CD4-positive, alpha-beta T cell (primary cell): Measurements from ENCODE around the gene IL2RG. TPM values are rescaled to one million over a fixed set of nuclear protein-coding genes. Genes with fewer than 3 reads are reported as not detected.
A peak's percentile ranks its signal among the peaks of the same experiment; 100 is the strongest.

Experiments used
- ATAC-seq: fragments of 200-7000 bp; cut with Tn5 transposase; one replicate; pipeline ENCODE4 v1.10.0; 2022; ENCODE audit warnings: mild to moderate bottlenecking; ENCODE audit not compliant: poor library complexity
- CTCF ChIA-PET: fragments of 350-600 bp; sonication (Branson Sonifier 250); formaldehyde crosslinking; loops from one replicate; lab custom pipeline; 2021; ENCODE audit warnings: antibody characterized with exemption, inconsistent platforms; lab: Charles Lee
- POLR2A ChIA-PET: fragments of 350-600 bp; sonication (Branson Sonifier 250); formaldehyde crosslinking; loops from one replicate; lab custom pipeline; 2021; ENCODE audit warnings: antibody characterized with exemption, inconsistent platforms; lab: Charles Lee
- DNase-seq, 14 experiments: peaks; one replicate each; pipeline ENCODE4 v3.0.0-alpha.2; 2013 to 2020; ENCODE audit warnings: mixed read lengths in 2 of 14
- H3K27ac ChIP-seq, 2 donors: one replicate each; pipeline versions ENCODE4 v1.5.1 to v1.7.0; 2013; ENCODE audit warnings: low read length in 2 of 2, low read depth in 1 of 2, mild to moderate bottlenecking in 1 of 2
- H3K27me3 ChIP-seq, 2 experiments: 1 replicate in 1 of 2; 2 replicates in 1 of 2; pipeline versions ENCODE4 v1.6.1 to v1.7.0; 2013; ENCODE audit warnings: low read length in 2 of 2, control low read depth in 1 of 2, mild to moderate bottlenecking in 1 of 2, moderate library complexity in 1 of 2; ENCODE audit not compliant: insufficient read depth in 2 of 2, control insufficient read depth in 1 of 2
- H3K36me3 ChIP-seq: one replicate; pipeline ENCODE4 v1.6.1; 2013; ENCODE audit warnings: low read length, control low read depth; ENCODE audit not compliant: insufficient read depth
- H3K4me1 ChIP-seq: one replicate; pipeline ENCODE4 v1.6.1; 2013; ENCODE audit warnings: low read length, control low read depth; ENCODE audit not compliant: insufficient read depth
- H3K4me3 ChIP-seq: one replicate; pipeline ENCODE4 v1.5.1; 2013; ENCODE audit warnings: mild to moderate bottlenecking, low read length, moderate library complexity
- H3K9me3 ChIP-seq, 2 experiments: 1 replicate in 1 of 2; 2 replicates in 1 of 2; pipeline versions ENCODE4 v1.6.1 to v1.7.0; 2013; ENCODE audit warnings: low read length in 2 of 2, mild to moderate bottlenecking in 2 of 2, control low read depth in 1 of 2, moderate library complexity in 1 of 2; ENCODE audit not compliant: control insufficient read depth in 1 of 2, insufficient read depth in 1 of 2
- H3K27ac Mint-ChIP-seq: one replicate; pipeline ENCODE4 v1.8.0; 2020; ENCODE audit warnings: mixed read lengths
- H3K27me3 Mint-ChIP-seq: one replicate; pipeline ENCODE4 v1.8.0; 2021; ENCODE audit warnings: mixed read lengths
- H3K36me3 Mint-ChIP-seq: one replicate; pipeline ENCODE4 v1.8.0; 2021; ENCODE audit warnings: low read depth, mixed read lengths
- H3K4me1 Mint-ChIP-seq: one replicate; pipeline ENCODE4 v1.8.0; 2021; ENCODE audit warnings: low read depth, mixed read lengths
- H3K4me3 Mint-ChIP-seq: one replicate; pipeline ENCODE4 v1.8.0; 2020; ENCODE audit warnings: mild to moderate bottlenecking, mixed read lengths
- H3K9me3 Mint-ChIP-seq: one replicate; pipeline ENCODE4 v1.8.0; 2020; ENCODE audit warnings: mixed read lengths
- intact Hi-C, 2 experiments: fragments of 100-400 bp; cut with DNase I in 1 of 2; cut with micrococcal nuclease in 1 of 2; formaldehyde crosslinking; loops; one replicate each; pipeline versions ENCODE4 v1.15.1 to v1.9.0; 2023 to 2025; cut with DNase I, micrococcal nuclease
- total RNA-seq, 174 experiments: library from RNA in 2 of 174; stranded (reverse) in 2 of 174; gene quantifications; one replicate each; pipeline ENCODE4 v1.2.3 and lab custom pipeline; 2021 to 2026
- TF ChIP-seq, protein P1 (sequence below): fragments of 200-600 bp; IDR thresholded peaks from one replicate; pipeline ENCODE4 v1.8.0; 2022; ENCODE audit warnings: antibody characterized with exemption, mild to moderate bottlenecking

IL2RG gene
- total RNA-seq, 2 experiments from 2014 or later, result 213 to 225 TPM

DNA sequence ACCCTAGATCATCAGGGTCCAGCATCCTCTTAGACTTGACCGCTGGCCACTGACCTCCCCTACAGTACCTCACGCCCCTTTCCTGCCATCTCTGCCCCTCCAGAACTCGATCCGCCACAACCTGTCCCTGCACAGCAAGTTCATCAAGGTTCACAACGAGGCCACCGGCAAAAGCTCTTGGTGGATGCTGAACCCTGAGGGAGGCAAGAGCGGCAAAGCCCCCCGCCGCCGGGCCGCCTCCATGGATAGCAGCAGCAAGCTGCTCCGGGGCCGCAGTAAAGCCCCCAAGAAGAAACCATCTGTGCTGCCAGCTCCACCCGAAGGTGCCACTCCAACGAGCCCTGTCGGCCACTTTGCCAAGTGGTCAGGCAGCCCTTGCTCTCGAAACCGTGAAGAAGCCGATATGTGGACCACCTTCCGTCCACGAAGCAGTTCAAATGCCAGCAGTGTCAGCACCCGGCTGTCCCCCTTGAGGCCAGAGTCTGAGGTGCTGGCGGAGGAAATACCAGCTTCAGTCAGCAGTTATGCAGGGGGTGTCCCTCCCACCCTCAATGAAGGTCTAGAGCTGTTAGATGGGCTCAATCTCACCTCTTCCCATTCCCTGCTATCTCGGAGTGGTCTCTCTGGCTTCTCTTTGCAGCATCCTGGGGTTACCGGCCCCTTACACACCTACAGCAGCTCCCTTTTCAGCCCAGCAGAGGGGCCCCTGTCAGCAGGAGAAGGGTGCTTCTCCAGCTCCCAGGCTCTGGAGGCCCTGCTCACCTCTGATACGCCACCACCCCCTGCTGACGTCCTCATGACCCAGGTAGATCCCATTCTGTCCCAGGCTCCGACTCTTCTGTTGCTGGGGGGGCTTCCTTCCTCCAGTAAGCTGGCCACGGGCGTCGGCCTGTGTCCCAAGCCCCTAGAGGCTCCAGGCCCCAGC, 10.5 kb downstream of the IL2RG start:
- no peaks in the 10 kb centered on the region for H3K27me3 Mint-ChIP-seq
- Histone ChIP-seq H3K4me1 (peaks cover 83% of the 10 kb centered on the region), H3K27ac (peak overlapping the region; percentile 9 to 21), H3K4me3 (no peak overlapping the region), H3K27me3 (no peaks in the 10 kb centered on the region), H3K36me3 (no peaks in the 10 kb centered on the region), H3K9me3 (no peaks in the 10 kb centered on the region)
- POLR2A ChIA-PET, result interaction anchor here (1.2 to 5.3 kb wide), 6 partner anchors 11 to 81 kb away, joined by 3 to 106 read pairs (median 19); partner anchors contain the start of genes IL2RG and MED12
- H3K4me3 Mint-ChIP-seq, result no peak overlapping the region
- ATAC-seq (peak; percentile 30), DNase-seq (peak in 6 of 14 experiments; percentile 8 to 57 (median 34))
- CTCF ChIA-PET, result interaction anchor here (1.0 to 4.6 kb wide), 4 partner anchors 10 to 27 kb away, joined by 4 to 40 read pairs (median 13); partner anchors contain the start of genes IL2RG and MED12
- H3K36me3 Mint-ChIP-seq, result peaks cover 10% of the 10 kb centered on the region
- no peaks in the 10 kb centered on the region for H3K9me3 Mint-ChIP-seq
- H3K4me1 Mint-ChIP-seq, result peaks cover 85% of the 10 kb centered on the region
- intact Hi-C loops, result loop anchor here in 1 of 2 experiments (1.0 kb wide), 1 partner anchor 10 kb away; the partner anchor contains the start of gene IL2RG
- H3K27ac Mint-ChIP-seq, result peak overlapping the region; percentile 93
- TF ChIP-seq, protein P1, sequence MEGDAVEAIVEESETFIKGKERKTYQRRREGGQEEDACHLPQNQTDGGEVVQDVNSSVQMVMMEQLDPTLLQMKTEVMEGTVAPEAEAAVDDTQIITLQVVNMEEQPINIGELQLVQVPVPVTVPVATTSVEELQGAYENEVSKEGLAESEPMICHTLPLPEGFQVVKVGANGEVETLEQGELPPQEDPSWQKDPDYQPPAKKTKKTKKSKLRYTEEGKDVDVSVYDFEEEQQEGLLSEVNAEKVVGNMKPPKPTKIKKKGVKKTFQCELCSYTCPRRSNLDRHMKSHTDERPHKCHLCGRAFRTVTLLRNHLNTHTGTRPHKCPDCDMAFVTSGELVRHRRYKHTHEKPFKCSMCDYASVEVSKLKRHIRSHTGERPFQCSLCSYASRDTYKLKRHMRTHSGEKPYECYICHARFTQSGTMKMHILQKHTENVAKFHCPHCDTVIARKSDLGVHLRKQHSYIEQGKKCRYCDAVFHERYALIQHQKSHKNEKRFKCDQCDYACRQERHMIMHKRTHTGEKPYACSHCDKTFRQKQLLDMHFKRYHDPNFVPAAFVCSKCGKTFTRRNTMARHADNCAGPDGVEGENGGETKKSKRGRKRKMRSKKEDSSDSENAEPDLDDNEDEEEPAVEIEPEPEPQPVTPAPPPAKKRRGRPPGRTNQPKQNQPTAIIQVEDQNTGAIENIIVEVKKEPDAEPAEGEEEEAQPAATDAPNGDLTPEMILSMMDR, result no peak

DNA sequence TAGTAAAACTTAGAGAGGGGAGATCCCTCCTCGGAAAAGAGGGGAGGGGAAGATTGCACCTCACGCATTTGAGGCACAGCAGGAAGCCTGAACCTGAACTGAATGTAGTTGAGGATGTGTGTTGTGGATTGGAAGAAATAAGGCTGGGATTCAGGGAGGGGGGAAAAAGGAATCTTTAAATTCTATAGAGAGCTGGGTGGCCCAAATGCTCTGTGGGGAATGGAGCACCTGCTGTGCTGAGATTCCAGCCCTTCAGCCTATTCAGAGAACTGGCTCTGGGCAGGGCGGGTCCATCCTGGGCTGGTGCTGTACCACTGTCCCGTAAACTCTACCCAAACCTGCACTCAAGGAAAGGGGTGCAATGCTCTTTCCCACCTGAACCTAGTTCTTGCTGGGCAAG, 11.6 kb downstream of the IL2RG start:
- ChIA-PET CTCF (interaction anchor here (1.7 to 4.6 kb wide), 3 partner anchors 11 to 29 kb away, joined by 4 to 40 read pairs (median 22); partner anchors contain the start of genes IL2RG and MED12), POLR2A (interaction anchor here (1.4 to 5.3 kb wide), 6 partner anchors 12 to 266 kb away, joined by 3 to 106 read pairs (median 19); partner anchors contain the start of genes IL2RG, MED12 and TAF1)
- Histone ChIP-seq H3K27ac (no peak overlapping the region), H3K27me3 (no peaks in the 10 kb centered on the region), H3K4me3 (no peak overlapping the region), H3K36me3 (no peaks in the 10 kb centered on the region), H3K4me1 (peaks cover 76% of the 10 kb centered on the region), H3K9me3 (no peaks in the 10 kb centered on the region)
- TF ChIP-seq, protein P1, result no peak
- no peak for DNase-seq
- peak overlapping the region; percentile 45 for H3K4me3 Mint-ChIP-seq
- peak overlapping the region; percentile 72 for H3K27ac Mint-ChIP-seq
- H3K27me3 Mint-ChIP-seq, result no peaks in the 10 kb centered on the region
- H3K36me3 Mint-ChIP-seq, result peaks cover 9% of the 10 kb centered on the region
- H3K9me3 Mint-ChIP-seq, result no peaks in the 10 kb centered on the region
- intact Hi-C loops, result loop anchor here (2.0 to 10.0 kb wide), 2 partner anchors 79 to 155 kb away; partner anchors contain the start of gene ZMYM3 (in 2 of the 2)
- H3K4me1 Mint-ChIP-seq, result peaks cover 88% of the 10 kb centered on the region
- no peak for ATAC-seq

DNA sequence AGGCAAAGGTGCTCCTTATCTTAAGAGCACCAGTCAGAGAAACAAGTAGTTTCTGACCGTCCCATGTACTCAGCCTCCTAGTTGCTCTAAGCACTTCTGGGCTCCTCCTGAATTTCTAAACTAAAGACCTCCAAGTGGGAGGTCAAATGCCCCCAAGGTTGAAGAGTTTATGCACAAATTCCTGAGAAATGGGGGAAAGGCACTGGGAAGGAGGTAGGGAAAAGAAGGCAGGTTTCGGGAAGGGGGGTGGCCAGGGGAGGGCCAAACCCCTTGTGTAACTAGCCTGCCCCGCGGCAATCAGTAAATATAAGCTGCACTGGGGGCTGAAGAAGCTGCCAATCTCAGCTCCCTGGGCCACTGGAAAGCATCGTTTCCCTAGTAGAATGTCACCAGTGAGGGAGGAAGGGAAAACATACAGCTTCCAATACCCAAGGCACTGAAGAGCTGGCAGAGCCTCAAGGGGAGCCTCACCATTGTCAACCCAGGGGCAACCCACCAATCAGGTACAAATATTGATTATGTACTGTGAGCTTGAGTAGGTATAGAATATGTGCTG, 12.3 kb downstream of the IL2RG start:
- POLR2A ChIA-PET, result interaction anchor here (1.4 to 5.3 kb wide), 5 partner anchors 13 to 267 kb away, joined by 6 to 106 read pairs (median 29); partner anchors contain the start of genes IL2RG, MED12 and TAF1
- no peak for ATAC-seq
- TF ChIP-seq, protein P1, result no peak
- Histone ChIP-seq H3K27me3 (no peaks in the 10 kb centered on the region), H3K4me3 (no peak overlapping the region), H3K9me3 (no peaks in the 10 kb centered on the region), H3K4me1 (peaks cover 69% of the 10 kb centered on the region), H3K36me3 (no peaks in the 10 kb centered on the region), H3K27ac (no peak overlapping the region)
- H3K27ac Mint-ChIP-seq, result peak overlapping the region; percentile 72
- H3K9me3 Mint-ChIP-seq, result no peaks in the 10 kb centered on the region
- peaks cover 81% of the 10 kb centered on the region for H3K4me1 Mint-ChIP-seq
- no peak for DNase-seq
- no peaks in the 10 kb centered on the region for H3K27me3 Mint-ChIP-seq
- intact Hi-C loops, result loop anchor here (1.0 to 10.0 kb wide), 4 partner anchors 10 to 156 kb away; partner anchors contain the start of gene ZMYM3 (in 2 of the 2)
- peak overlapping the region; percentile 45 for H3K4me3 Mint-ChIP-seq
- CTCF ChIA-PET, result interaction anchor here (1.7 to 4.6 kb wide), 3 partner anchors 12 to 29 kb away, joined by 4 to 40 read pairs (median 22); partner anchors contain the start of genes IL2RG and MED12
- peaks cover 9% of the 10 kb centered on the region for H3K36me3 Mint-ChIP-seq
